ENCODE measurements around the gene RBM10.

DNA sequence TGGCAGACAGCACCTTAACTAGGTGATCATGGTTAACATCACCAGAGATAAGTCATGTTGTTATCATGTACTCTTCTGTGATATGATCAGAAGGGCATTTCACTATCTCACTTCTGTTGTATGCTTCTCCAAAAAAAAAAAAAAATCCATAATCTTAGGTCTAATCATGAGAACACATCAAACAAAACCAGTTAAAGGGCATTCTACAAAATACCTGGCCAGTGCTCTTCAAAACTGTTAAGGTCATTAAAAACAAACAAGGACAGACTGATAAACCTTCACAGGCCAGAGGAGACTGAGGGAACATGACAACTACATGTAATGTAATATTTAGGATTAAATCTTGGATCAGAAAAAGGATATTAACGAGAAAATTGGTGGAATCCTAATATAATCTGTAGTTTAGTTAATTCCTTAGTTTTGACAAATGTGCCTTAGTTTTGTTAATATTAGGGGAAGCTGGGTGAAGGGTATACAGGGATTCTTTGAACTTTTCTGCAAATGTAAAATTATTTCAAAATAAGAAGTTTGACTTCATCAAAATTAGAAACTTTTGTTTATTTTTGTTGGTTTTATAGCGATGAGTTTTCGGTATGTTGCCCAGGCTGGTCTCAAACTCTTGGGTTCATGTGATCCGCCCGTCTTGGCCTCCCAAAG lies 18.0 kb downstream of the RBM10 start:
- TF ChIP-seq CTCF (IDR thresholded peaks at IDR 0.05) (no peak), EP300 (IDR thresholded peaks at IDR 0.05) (no peak)
